ENCODE data around the gene TSHZ2.

DNA sequence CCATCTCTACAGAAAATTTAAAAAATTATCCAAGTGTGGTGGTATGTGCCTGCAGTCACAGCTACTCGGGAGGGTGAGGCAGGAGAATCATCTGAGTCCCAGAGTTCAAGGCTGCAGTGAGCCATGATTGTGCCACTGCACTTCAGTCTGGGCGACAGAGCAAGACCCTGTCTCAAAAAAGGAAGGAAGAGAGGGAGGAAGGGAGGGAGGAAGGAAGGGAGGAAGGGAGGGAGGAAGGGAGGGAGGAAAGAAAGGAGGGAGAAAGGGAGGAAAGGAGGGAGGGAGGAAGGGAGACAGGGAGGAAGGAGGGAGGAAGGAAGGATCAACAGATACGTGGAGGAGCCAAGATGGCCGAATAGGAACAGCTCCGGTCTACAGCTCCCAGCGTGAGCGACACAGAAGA lies 531.4 kb downstream of the TSHZ2 start:
- TF ChIP-seq, protein P1, sequence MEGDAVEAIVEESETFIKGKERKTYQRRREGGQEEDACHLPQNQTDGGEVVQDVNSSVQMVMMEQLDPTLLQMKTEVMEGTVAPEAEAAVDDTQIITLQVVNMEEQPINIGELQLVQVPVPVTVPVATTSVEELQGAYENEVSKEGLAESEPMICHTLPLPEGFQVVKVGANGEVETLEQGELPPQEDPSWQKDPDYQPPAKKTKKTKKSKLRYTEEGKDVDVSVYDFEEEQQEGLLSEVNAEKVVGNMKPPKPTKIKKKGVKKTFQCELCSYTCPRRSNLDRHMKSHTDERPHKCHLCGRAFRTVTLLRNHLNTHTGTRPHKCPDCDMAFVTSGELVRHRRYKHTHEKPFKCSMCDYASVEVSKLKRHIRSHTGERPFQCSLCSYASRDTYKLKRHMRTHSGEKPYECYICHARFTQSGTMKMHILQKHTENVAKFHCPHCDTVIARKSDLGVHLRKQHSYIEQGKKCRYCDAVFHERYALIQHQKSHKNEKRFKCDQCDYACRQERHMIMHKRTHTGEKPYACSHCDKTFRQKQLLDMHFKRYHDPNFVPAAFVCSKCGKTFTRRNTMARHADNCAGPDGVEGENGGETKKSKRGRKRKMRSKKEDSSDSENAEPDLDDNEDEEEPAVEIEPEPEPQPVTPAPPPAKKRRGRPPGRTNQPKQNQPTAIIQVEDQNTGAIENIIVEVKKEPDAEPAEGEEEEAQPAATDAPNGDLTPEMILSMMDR (IDR thresholded peaks at IDR 0.05), result no peak
- no peak for TF ChIP-seq POLR2AphosphoS5 (IDR thresholded peaks at IDR 0.05)
- TF ChIP-seq POLR2A (IDR thresholded peaks at IDR 0.05; ENCODE audit: low read depth), result no peak

Measured in esophagus muscularis mucosa (tissue), 3 donors.